Measurements from ENCODE around the gene EFCAB9. TPM values are rescaled to one million over a fixed set of nuclear protein-coding genes. Genes with fewer than 3 reads are reported as not detected.

EFCAB9 gene
- total and polyA plus RNA-seq, 2 of the 8 experiments (the other 6 are each of a cell fraction or from before 2014, with no cell fraction given) = not detected

GRCh38 chr5:172245046-172245445 lies 51.1 kb downstream of the EFCAB9 start:
- Histone ChIP-seq H3K4me2 (ENCODE audit: insufficient read depth in 1 of 2, low read depth in 2 of 2, low read length in 2 of 2) (no peak overlapping the region), H3K23me2 (ENCODE audit: low read depth, low read length) (no peaks in the 10 kb centered on the region), H3K36me3 (ENCODE audit: control insufficient read depth in 2 of 4, insufficient read depth in 4 of 4, low read length in 3 of 4) (no peaks in the 10 kb centered on the region; a peak in 1 of 8 replicates), H4K8ac (ENCODE audit: extremely low read depth, insufficient read depth, low read length) (no peak overlapping the region), H3K79me2 (ENCODE audit: control insufficient read depth in 1 of 2, insufficient read depth in 2 of 2, low read length in 2 of 2) (peaks cover 3 to 83% of the 10 kb centered on the region in 2 experiments), H3K9me3 (ENCODE audit: insufficient read depth in 2 of 2, low read depth in 1 of 2, low read length in 1 of 2) (no peaks in the 10 kb centered on the region), H3K4ac (replicated peaks; ENCODE audit: insufficient read length, low read depth, low read length) (no peak overlapping the region), H3K56ac (replicated peaks; ENCODE audit: insufficient read length, low read depth, low read length) (no peak overlapping the region), H2BK5ac (ENCODE audit: low read depth, low read length) (no peak overlapping the region), H3K9ac (replicated peaks in 1 of 4; ENCODE audit: extremely low read depth in 1 of 4, low read depth in 3 of 4, low read length in 3 of 4) (no peak overlapping the region), H2BK20ac (ENCODE audit: low read length) (no peak overlapping the region), H2AFZ (ENCODE audit: low read length) (no peak overlapping the region), H2AK5ac (ENCODE audit: low read depth, low read length) (no peak overlapping the region), H3K18ac (ENCODE audit: extremely low read depth, low read length) (no peak overlapping the region), H2BK12ac (ENCODE audit: low read depth, low read length) (no peak overlapping the region), H4K5ac (ENCODE audit: insufficient read length, low read depth, low read length) (no peak overlapping the region), H2BK120ac (replicated peaks; ENCODE audit: low read depth, low read length) (no peak overlapping the region), H3K27me3 (replicated peaks in 1 of 4; ENCODE audit: control insufficient read depth in 3 of 4, extremely low read depth in 1 of 4, insufficient read depth in 3 of 4, low read length in 3 of 4) (no peaks in the 10 kb centered on the region), H3K79me1 (ENCODE audit: low read depth, low read length) (no peaks in the 10 kb centered on the region; the same call in 1 of the 2 replicates), H4K20me1 (replicated peaks in 1 of 2; ENCODE audit: control insufficient read depth in 1 of 2, insufficient read depth in 2 of 2, low read length in 2 of 2) (peaks cover 3 to 8% of the 10 kb centered on the region in 2 experiments), H3K4me1 (replicated peaks in 1 of 4; ENCODE audit: control insufficient read depth in 3 of 4, insufficient read depth in 4 of 4, low read length in 3 of 4) (no peaks in the 10 kb centered on the region), H3K27ac (ENCODE audit: low read depth, low read length) (no peak overlapping the region), H3K14ac (ENCODE audit: insufficient read length) (no peak overlapping the region), H4K91ac (replicated peaks; ENCODE audit: insufficient read length, low read length) (no peak overlapping the region), H3K4me3 (ENCODE audit: extremely low read depth in 1 of 4, insufficient read depth in 2 of 4, low read depth in 3 of 4, low read length in 4 of 4) (no peak overlapping the region), H3K23ac (ENCODE audit: insufficient read length) (no peak overlapping the region), H2BK15ac (ENCODE audit: low read length) (no peak overlapping the region)
- DNase-seq (ENCODE audit: low read depth in 1 of 2, low spot score in 2 of 2) = no peak
- 94% methylated on average over 2 of the region's 2 CpGs; no CpG with 5 or more reads in 1 of the 2 experiments for WGBS, 2 experiments (ENCODE audit: extremely low coverage in 1 of 2, insufficient coverage in 1 of 2, insufficient read length in 1 of 2, insufficient replicate concordance in 2 of 2, low coverage in 1 of 2, low lambda C conversion rate in 2 of 2, missing lambda C conversion rate in 1 of 2)
- ChIA-PET POLR2A (ENCODE audit: partially characterized antibody) (interaction anchor here (1.5 kb wide), 1 partner anchor 38 kb away, joined by 4 read pairs; no protein-coding TSS in a partner anchor), CTCF (ENCODE audit: partially characterized antibody) (interaction anchor here (0.9 to 1.2 kb wide), 2 partner anchors 21 to 56 kb away, joined by 3 to 5 read pairs; no protein-coding TSS in a partner anchor)
- TF ChIP-seq TAF7 (optimal IDR thresholded peaks at IDR 0.05; ENCODE audit: borderline replicate concordance, low read depth, low read length) (no peak), CTBP2 (IDR thresholded peaks at IDR 0.05; ENCODE audit: borderline replicate concordance, insufficient read depth, insufficient read length, low read length) (no peak), SP4 (IDR thresholded peaks at IDR 0.05; ENCODE audit: low read length) (no peak)
- FAIRE-seq = no peak

Data from H1 (cell line).